Medulla oblongata (tissue), 1 donor: ENCODE results near the gene VPS4A.
A peak's percentile ranks its signal among the peaks of the same experiment; 100 is the strongest.
"Not testable (repeated sequence)": the region's sequence is repeated elsewhere in the genome, so short reads cannot be mapped to it uniquely, and the experiment has no call there.

Experiments used
- DNase-seq: peaks from one replicate; pipeline ENCODE4 v3.0.0-alpha.2; 2015; ENCODE audit errors: extremely low spot score

The VPS4A gene

DNA sequence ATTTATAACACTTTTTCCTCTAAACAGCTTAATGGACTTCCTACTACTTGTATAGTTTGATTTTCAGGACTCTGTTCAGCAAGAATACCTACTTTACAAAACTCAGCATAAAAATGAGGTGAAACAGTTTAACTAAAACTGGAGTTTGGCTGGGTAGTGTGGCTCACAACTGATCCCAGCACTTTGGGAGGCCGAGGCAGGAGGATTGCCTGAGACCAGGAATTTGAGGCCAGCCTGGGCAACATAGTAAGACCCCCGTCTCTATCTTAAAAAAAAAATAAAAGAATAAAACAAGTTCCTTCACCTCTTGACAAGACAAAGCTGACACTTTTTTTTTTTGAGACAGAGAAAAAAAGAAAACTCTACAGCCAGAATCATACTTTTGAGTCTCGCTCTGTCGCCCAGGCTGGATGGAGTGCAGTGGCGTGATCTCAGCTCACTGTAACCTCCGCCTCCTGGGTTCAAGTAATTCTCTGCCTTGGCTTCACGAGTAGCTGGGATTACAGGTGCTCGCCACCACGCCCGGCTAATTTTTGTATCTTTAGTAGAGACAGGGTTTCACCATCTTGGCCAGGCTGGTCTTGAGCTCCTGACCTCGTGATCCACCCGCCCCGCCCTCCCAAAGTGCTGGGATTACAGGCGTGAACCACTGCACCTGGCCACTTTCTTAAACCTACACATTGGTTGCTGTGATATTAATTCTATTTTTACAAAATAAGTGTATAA lies 16.6 kb downstream of the VPS4A start:
- DNase-seq = no peak

DNA sequence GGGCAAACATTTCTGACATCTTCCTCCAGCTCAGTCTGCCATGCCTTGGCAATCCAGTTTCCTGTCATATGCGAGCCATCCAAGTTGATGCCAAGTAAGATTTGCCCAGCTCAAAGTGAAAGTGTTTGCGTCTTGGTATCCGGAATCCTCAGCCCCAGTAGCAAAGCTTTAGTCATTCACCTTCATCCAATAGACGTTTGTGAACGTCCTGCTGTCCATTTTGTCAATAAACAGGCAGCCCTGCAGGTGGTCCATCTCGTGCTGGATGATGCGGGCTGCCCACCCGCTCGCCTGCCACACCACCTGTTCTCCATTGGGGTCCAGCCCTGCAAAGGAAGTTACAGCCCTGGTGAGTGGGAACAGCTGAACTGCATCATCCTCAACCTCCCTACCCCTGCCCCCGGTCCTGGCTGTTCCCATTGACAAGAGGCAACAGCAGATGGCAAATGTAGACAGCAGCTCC lies 17.7 kb downstream of the VPS4A start:
- DNase-seq = no peak

DNA sequence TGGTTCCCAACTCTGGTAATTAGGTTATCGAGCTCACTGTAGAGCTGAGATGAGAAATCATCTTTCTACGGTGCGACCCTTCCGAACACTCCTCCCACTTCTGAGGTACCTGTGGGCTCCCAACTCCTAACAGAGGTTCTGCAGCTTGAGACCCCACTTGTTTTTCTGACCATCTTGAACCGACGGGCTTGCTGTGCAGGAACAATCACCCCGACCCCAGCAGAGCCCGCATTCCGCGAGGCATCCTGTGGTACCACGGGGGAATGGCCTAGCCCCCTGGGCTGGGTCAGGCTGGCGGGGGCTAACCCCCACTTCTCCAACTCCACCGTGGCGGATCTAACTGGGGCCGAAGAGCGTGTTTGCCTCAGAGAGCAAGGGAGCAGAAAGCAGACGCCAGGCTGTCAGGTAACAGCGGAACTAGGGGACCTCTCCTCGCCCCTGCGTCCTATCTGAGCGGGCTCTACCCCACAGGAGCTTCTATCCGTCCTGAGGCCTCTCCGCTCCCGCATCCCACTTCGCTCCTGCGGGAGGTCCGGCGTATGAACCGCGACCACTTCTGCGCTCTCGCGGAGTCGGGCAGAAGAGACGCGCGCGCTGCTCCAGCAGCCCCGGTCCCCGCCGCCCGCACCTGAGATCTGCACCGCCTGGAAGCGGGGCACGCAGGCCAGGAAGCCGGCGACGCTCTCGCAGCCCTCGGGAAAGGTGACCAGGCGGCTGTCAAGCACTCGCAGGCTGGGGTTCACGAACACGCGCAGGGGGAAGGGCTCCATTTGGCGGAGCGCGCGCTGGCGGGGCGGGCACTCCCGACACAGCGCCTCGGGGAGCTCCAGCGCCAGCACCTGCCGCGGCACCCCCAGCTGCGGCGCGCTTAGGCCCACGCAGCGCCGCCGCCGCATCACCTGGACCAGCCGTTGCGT lies 18.5 kb downstream of the VPS4A start:
- no peak for DNase-seq

DNA sequence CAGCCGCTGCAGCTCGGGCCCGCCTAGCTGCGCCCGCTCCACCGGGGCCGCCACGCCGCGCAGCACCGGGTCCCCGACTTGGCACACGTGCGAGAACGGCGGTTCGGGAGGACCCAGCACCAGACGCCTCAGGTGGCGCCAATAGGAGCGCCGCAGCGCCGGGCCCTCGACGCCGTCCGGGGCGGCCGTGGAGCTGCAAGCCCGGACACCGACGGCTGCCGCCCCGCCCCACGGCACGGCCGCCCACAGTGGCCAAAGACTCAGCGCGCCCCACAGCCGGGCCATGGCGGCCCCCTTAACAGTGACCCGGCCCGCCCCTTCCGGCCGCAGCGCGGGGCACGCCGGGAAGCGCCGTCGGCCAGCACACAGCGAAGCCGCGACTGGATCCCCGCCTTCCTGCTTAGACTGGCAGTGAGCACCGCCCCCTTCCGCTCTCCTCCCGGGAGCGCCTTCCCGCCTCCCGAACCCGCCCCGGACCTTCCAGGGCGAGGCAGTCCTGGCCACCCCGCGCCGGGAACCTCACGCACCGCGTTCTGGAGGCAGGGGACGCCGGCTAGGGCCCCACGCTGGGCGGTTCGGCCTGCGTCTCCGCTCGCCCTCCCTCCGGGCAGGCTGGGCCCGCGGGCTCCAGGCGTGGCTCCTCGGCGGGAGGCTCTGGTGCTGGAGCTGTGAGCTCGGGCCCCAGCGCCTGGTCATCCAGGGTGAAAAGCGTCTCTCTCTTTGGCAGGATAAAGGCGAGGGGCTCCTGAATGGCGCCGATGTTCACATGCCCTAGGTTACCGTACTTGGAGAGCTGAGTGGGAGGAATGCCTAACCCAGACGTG lies 19.3 kb downstream of the VPS4A start, which contains the start of gene PDF:
Gene PDF, minus strand, starts transcription at position 303 of the 824 bp plus-strand sequence. Its CDS starts 18 bp downstream, at position 285.
- DNase-seq = peak; percentile 95

DNA sequence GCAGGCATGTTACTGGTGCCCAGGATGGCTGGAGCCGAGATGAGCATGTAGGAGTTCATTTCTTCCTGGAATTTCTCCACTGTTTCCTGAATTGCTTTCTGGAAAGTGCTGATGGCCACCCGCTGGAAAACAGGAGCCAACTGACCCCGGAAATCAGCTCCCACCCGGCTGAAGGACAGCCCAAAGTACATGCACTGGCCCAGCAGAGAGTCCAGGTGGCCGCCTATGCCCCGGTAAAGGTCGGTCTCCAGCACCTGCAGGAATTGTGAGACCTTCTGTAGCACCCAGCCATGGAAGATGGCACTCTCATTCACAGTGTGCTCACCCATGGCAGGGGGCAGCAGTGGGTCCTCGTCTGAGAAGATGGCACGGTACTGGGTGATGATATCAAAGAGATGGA lies 23.5 kb downstream of the VPS4A start:
- no peak for DNase-seq

DNA sequence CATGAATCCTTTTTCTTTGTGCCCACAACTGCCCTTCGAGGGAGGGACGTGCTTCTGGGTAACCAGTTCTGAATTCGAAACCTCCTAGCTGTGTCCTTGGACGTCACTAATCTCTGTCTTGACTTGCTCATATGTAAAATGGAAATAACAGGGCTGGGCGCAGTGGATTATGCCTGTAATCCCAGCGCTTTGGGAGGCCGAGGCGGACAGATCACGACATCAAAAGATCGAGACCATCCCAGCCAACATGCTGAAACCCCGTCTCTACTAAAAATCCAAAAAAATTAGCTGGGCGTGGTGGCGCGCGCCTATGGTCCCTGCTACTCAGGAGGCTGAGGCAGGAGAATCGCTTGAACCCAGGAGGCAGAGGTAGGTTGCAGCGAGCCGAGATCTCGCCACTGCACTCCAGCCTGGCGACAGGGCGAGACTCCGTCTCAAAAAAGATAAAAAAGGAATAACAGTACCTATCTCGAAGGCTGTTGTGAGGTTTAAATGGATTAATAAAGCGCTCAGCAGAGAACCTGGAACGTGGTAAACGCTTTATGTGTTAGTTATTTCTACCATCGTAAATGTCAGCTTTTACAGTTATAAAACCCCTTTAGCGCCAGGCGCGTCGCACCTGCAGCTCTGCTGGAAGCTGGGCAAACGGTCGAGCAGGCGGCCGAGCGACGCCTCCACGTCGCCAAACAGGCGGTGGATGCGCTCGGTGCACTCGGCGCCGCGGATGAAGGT lies 27.6 kb downstream of the VPS4A start:
- DNase-seq = no peak

DNA sequence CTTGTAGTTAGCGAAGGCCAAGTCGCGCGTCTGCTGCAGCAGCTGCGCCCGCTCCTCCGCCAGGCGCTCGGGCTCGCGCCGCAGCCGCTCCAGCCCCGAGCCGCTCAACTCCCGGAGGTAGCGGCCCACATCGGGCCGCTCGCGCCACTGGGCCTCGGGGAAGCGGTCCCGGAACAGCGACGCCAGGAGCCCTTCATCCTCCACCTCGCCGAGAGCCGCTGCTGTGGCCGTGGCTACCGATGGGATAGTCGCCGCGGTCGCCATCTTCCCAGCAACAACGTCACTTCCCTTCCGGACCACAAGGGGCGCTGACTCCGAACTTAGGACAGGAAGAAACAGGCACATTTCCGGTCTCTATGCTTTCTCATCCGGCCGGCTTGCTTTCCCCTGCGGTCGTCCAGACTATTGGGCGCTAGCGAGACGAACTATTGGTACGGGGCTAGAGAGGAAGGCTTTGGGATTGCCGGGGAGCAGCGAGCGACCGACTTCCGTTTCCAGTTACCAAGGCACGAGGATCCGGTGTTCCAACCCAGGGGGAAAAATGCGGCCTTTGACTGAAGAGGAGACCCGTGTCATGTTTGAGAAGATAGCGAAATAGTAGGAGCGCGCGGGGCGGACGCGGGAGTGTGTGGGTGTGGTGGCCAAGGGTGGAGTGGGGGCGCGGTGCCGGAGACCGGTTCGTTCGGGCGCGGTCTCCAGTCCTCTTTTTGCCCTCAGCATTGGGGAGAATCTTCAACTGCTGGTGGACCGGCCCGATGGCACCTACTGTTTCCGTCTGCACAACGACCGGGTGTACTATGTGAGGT lies 28.3 kb downstream of the VPS4A start, which contains the start of the genes COG8 and NIP7:
Gene COG8, minus strand, starts transcription at position 276 of the 806 bp plus-strand sequence. Its CDS starts 12 bp downstream, at position 264.
Gene NIP7, plus strand, starts transcription at position 484 of the 806 bp plus-strand sequence. Its CDS starts 58 bp downstream, at position 542.
- peak; percentile 99 for DNase-seq

DNA sequence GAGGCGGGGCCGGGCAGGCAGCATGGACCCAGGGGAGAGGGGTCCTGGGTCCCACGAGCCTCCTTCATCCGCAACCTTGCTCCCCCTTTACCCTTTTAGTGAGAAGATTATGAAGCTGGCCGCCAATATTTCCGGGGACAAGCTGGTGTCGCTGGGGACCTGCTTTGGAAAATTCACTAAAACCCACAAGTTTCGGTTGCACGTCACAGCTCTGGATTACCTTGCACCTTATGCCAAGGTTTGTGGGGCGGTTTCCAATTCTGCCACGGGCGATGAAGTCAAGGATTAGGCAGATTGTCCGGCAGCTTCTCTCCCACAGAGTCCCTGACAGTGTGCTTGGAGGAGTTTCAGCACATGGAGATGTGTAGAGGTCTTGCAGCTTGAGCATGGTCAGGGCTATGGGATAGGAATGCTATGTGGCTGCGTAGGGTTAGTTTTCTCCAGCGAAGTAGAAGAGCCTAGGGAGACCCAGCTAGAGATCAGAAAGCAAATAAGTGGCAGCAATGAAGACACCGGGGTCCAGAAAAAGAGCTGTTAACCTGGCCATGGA lies 29.0 kb downstream of the VPS4A start:
- DNase-seq = no peak

DNA sequence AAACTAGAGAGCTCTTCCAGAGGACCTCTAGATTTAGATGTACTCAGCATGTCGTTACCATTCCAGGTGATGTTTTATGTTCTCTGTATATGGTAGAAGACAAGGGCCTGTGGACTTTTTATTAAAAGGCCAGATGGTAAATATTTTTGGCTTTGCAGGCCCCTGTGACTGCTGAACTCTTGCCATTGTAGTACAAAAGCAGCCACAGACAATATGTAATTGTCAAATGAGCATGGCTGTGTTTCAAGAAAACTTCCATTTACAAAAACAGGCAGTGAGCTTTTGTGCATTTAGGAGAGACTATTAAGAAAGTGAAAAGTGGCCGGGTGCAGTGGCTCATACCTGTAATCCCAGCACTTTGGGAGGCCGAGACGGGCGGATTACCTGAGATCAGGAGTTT lies 33.0 kb downstream of the VPS4A start:
- DNase-seq = no peak

DNA sequence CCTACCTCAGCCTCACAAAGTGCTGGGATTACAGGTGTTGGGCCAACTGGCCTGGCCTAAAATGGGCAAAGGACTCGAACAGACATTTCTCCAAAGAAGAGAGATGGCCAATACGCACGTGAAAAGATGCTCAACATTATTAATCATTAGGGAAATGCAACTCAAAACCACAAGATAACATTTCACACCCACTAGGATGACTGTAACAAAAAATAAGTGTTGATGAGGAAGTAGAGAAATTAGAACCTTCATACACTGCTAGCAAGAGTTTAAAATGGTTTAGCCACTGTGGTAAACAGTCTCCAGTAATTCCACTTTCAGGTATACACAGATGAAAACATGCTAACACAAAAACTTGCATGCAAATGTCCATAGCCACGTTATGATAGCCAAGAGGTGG lies 34.8 kb downstream of the VPS4A start:
- no peak for DNase-seq

DNA sequence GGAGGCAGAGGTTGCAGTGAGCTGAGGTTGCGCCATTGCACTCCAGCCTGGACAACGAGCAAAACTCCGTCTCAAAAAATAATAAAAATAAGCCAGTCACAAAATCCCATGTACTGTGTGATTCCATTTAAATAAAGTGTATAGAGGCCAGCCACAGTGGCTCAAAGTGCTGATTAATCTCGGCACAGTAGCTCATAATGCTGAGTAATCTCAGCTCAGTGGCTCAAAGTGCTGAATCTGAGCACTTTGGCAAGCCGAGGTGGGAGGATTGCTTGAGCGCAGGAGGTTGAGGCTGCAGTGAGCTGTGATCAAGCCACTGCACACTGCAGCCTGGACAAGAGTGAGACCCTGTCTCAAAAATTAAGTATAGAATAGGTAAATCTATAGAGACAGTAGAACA lies 35.5 kb downstream of the VPS4A start:
- DNase-seq = no peak

DNA sequence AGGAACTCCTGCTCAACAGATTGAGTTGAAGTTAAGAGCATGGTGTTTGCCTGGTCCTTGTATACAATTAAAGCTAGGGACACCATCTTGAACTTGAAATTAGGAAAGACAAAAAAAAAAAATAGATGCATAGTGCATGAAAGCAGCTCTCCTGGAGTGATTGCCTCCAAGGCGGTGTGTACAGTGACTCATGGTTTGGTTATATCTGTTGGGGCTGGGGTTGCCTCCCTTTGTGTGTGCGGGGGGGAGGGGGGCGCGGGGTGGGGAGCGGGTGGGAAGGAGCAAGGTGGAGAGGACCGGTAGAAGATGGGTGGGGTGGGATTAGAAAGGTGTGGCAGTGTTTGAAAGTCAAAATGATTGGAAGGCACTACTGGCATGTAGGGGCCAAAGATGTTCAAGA lies 37.1 kb downstream of the VPS4A start:
- no peak for DNase-seq

DNA sequence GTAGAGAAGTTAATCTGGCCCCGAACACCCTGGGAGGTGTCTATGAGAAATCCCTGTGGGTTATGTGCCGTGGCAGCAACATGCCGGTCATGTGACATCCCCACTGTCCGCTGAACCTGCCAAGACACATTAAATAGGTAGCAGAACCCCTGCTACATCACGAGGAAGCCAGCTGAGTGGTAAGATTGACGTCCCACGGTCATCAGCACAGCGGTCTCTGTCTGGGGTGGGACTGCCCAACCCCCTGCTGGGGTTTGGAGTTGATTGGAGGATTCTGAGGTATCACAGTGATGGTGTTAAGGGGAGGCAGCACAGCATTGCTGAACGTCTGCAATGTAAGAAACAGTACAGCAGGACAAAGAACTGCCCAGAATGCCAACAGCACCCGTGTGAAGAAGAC lies 38.4 kb downstream of the VPS4A start:
- DNase-seq = no peak

DNA sequence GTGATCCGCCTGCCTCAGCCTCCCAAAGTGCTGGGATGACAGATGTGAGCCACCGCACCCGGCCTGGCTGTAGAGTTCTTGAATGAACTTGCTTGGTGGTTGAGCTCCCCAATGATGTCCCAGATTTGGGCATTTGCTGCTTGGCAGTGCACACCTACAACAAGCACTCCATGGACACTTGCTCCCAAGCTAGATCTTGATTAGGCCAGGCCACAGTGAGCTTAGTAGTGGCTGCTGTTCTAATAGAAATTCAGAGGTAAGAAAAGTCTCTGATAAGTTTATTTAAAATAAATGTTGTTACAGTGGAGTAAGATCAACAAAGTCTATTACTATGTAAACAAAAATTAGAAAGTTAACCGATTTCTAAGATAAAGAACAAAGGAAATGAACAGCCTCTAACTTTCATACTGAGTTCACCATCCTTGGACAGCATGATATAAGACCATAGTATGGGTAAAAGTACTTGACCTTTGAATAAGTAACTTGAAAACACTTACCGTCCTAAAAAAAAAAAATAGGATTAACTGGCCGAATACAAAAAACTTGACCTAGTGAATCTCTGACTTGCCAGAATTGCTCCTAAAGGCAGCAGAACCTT lies 39.5 kb downstream of the VPS4A start:
- no peak for DNase-seq

DNA sequence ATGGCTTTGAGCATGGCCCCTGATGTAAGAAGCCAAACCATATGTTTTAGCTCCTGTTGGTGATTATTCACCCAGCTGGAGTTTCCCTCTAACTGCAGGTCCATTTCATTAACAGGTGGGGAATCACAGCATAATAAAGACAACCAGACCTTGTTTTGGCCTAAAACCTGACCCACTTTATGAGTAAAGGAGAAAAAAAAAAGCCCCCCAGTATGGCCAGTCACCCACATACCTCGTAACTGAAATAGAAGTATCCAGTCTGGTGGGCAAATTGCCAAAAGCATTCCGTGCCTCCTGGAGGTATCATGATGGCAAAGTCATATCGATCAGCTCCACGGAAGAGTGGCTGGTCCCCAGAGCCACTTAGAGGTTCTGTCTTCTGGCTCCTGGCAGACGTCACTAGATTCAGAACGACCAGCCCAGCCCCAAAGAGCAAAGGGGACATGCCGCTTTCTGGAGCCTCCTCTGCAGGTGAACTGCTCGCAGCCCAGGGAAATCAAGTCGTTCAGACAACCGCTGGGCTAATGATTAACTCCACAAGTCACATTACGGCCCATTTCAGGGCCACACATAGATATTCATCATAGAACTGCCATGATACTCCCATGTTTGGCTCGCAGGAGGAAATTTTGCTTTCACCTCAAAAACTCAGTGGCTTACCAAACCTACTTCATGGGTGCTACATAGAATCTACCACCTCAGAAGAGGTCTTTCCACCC lies 40.3 kb downstream of the VPS4A start, which contains the start of gene TMED6:
Gene TMED6, minus strand, starts transcription at position 478 of the 719 bp plus-strand sequence. Its CDS starts 33 bp downstream, at position 445.
- DNase-seq = no peak

DNA sequence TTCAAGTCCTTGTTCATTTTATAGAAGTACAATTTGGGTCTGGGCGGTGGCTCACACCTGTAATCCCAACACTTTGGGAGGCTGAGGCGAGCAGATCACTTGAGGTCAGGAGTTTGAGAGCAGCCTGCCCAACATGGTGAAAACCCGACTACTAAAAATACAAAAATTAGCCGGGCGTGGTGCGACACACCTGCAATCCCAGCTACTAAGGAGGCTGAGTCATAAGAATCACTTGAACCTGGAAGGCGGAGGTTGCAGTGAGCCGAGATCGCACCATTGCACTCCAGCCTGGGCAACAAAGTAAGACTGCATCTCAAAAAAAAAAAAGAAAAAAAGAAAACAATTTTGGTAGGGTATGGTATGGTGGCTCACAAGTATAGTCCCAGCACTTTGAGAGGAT lies 48.9 kb downstream of the VPS4A start:
- not testable (repeated sequence) for DNase-seq

DNA sequence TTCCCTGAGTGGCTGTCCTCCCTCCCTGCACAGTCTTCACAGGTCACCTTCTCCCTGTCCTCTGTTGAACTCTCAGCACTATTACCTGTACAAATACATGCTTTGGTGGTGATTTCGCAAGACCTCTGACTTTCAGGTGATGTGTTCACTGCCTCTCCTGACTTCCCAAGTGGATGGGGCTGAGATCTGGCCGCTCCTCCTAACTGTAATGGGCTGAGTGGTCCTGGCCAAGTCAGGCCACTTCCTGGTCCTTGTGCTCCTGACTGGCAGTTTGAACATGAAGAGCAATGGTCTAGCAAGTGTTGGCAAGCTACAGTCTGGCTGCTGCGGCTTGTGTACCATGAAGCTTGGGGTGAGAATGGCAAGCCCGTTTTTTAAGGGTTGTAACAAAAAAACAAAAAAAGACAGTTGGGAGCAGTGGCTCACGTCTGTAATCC lies 52.1 kb downstream of the VPS4A start:
- no peak for DNase-seq

DNA sequence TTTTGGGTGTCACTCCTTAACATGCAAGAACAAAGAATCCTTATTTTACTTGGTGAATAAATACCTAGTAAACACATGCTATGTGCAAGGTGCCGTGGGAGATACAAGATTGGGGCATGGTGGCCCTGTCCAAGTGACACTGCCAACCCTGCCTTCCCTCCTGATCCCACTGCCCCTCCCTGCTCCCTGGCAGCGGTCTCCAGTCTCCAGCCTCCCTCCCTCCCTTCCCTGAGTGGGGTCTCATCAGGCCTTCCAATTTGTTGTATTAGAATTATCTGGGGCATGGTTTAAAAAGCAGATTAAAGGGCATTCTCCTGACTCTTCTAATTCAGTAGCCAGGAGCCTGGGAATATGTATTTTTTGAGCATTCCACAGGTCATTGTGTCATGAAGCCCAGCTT lies 52.9 kb downstream of the VPS4A start:
- DNase-seq = no peak
